Mammary epithelial cell (primary cell): ENCODE data around the gene PTGR3.

ENCODE experiments used
- EZH2 ChIP-seq: IDR thresholded peaks from 2 replicates; pipeline ENCODE4 v1.6.1; 2012; ENCODE audit warnings: low read length, inconsistent platforms, borderline replicate concordance
- TF ChIP-seq, protein P1 (sequence below), 2 donors: IDR thresholded peaks in 1 of 2; conservative IDR thresholded peaks in 1 of 2; 2 replicates each; pipeline ENCODE4 v1.5.1; 2011 to 2012; ENCODE audit warnings: inconsistent platforms in 2 of 2, low read length in 2 of 2, mild to moderate bottlenecking in 2 of 2, control low read depth in 1 of 2, low read depth in 1 of 2; ENCODE audit not compliant: insufficient read depth in 1 of 2; ENCODE audit errors: extremely low read depth in 1 of 2

DNA sequence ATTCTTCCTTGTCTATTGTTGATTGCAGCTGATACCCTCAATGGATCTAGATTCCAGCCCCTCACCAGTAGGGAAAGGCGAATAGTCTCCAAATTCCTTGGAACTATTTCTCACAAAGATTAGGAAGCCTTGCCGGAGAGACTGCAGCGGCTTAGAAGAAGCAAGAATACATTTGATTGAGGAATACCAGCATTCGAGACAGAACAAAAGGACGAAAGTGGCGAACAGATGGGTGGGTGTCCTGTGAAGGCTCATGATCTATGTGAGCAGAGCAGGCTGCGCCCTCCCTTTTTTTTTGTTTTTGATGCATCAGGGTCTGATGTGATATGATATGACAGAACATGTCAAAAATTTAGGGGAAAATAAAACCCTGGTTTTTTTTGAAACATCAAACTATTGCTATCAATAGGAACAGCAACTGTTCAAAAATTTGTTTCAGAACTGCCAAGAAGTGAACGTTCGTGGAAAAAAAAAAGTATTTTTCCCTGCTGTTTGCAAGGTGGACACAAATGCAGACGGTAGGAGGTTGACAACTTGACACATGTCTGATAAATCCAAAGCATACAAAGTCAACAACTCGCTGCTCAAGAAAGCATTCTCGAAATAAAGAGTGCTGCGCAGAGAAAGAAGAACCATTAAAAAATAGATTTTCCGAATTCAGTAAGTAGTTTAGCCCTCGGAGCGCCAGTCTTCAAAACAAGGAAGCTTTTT is 49.1 kb downstream of the PTGR3 start:
- TF ChIP-seq, protein P1, sequence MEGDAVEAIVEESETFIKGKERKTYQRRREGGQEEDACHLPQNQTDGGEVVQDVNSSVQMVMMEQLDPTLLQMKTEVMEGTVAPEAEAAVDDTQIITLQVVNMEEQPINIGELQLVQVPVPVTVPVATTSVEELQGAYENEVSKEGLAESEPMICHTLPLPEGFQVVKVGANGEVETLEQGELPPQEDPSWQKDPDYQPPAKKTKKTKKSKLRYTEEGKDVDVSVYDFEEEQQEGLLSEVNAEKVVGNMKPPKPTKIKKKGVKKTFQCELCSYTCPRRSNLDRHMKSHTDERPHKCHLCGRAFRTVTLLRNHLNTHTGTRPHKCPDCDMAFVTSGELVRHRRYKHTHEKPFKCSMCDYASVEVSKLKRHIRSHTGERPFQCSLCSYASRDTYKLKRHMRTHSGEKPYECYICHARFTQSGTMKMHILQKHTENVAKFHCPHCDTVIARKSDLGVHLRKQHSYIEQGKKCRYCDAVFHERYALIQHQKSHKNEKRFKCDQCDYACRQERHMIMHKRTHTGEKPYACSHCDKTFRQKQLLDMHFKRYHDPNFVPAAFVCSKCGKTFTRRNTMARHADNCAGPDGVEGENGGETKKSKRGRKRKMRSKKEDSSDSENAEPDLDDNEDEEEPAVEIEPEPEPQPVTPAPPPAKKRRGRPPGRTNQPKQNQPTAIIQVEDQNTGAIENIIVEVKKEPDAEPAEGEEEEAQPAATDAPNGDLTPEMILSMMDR (conservative IDR thresholded peaks at IDR 0.05 in 1 of 2, IDR thresholded peaks at IDR 0.05 in 1 of 2; ENCODE audit: extremely low read depth in 1 of 2, insufficient read depth in 1 of 2, low read depth in 1 of 2, low read length in 2 of 2), result no peak
- no peak for TF ChIP-seq EZH2
